NT2/D1 (cell line): ENCODE measurements around the gene LRRC3C.

Experiments used
- SUZ12 ChIP-seq: IDR thresholded peaks from 2 replicates; pipeline ENCODE4 v1.6.1; 2011; ENCODE audit not compliant: insufficient read length, insufficient read depth; ENCODE audit errors: extremely low read depth
- YY1 ChIP-seq: IDR thresholded peaks from 2 replicates; pipeline ENCODE4 v1.6.1; 2011; ENCODE audit not compliant: insufficient read length, insufficient read depth
- ZNF274 ChIP-seq: IDR thresholded peaks from 2 replicates; pipeline ENCODE4 v1.6.1; 2011; ENCODE audit warnings: mild to moderate bottlenecking, low read depth, low read length

DNA sequence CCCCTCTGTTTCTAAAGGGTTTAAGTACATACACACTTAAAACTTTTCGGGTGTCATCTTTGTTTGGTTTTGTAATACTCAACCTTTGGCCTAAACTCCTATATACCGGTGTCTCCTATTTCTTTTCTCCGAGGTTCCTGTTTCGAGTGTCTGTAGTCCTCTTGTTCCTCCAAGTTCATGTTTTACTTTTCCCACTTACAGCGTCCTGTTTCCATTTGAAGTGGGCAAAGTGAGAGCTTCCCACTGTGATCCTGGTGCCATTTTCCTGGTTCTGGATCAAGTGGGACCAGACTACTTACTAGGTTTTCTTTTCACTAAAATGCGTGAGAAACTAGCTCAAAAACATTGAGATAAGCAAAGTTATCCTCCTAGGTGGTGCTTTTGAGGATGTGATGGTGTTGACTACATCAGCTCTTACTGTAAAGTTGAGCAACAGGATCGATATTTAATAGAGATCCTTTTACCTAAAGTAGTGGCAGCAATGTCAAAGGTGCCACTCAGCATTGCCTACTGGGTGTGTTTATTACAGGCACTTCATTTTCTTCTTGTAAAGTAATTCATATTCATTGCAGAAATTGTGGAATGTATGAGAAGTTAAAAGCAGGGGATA is 54.3 kb downstream of the LRRC3C start:
- TF ChIP-seq SUZ12 (no peak), YY1 (no peak), ZNF274 (no peak)
